Breast epithelium (tissue), 4 donors: Measurements from ENCODE around the gene KIDINS220. TPM values are rescaled to one million over a fixed set of nuclear protein-coding genes. Genes with fewer than 3 reads are reported as not detected.

Experiments
- DNase-seq, 2 donors: peaks; one replicate each; pipeline ENCODE4 v3.0.0-alpha.2; 2019; ENCODE audit warnings: low spot score in 2 of 2
- H3K27ac ChIP-seq, 2 donors: fragments of 200-600 bp; sonication (generic) in 1 of 2; one replicate each; pipeline ENCODE4 v1.5.1; 2016 to 2019; ENCODE audit warnings: mild to moderate bottlenecking in 1 of 2
- H3K27me3 ChIP-seq, 2 donors: fragments of 200-600 bp; sonication (generic) in 1 of 2; one replicate each; pipeline versions ENCODE4 v1.5.1 to v1.6.0; 2017 to 2019; ENCODE audit warnings: control low read depth in 1 of 2, mild to moderate bottlenecking in 1 of 2
- H3K36me3 ChIP-seq: fragments of 200-600 bp; one replicate; pipeline ENCODE4 v1.5.1; 2019
- H3K4me1 ChIP-seq, 2 donors: fragments of 200-600 bp; sonication (generic); one replicate each; pipeline ENCODE4 v1.5.1; 2016 to 2019; ENCODE audit warnings: control low read depth in 1 of 2
- H3K4me3 ChIP-seq, 3 donors: fragments of 200-600 bp; sonication (generic); 1 replicate in 2 of 3; 2 replicates in 1 of 3; pipeline ENCODE4 v1.5.1; 2016 to 2019; ENCODE audit warnings: mild to moderate bottlenecking in 3 of 3, moderate library complexity in 2 of 3
- H3K9me3 ChIP-seq, 2 donors: fragments of 200-600 bp; sonication (generic) in 1 of 2; one replicate each; pipeline ENCODE4 v1.5.1; 2016 to 2019; ENCODE audit warnings: control low read depth in 1 of 2
- CTCF ChIP-seq, 3 donors: fragments of 450-650 bp; IDR thresholded peaks; one replicate each; pipeline ENCODE4 v1.5.1; 2016 to 2017; ENCODE audit warnings: antibody characterized with exemption in 3 of 3, mild to moderate bottlenecking in 3 of 3, moderate library complexity in 3 of 3
- POLR2A ChIP-seq: fragments of 450-650 bp; IDR thresholded peaks from one replicate; pipeline ENCODE4 v1.6.1; 2016; ENCODE audit warnings: antibody characterized with exemption, mild to moderate bottlenecking, moderate library complexity
- POLR2AphosphoS5 ChIP-seq, 3 donors: sonication (generic); formaldehyde crosslinking; IDR thresholded peaks; one replicate each; pipeline ENCODE4 v1.6.1; 2017; ENCODE audit warnings: antibody characterized with exemption in 3 of 3
- intact Hi-C: fragments of 100-400 bp; cut with DNase I; formaldehyde crosslinking; loops from one replicate; pipeline ENCODE4 v1.15.1; 2023; ENCODE audit warnings: low total_unique reads
- total RNA-seq, 3 donors: library from RNA; depleted of rRNA; stranded (reverse); fragments of >200 nt; gene quantifications; one replicate each; pipeline ENCODE4 v1.1.0, GENCODE V29; 2016

KIDINS220 gene
- total RNA-seq, 3 donors from 2014 or later, result 73.1 to 120 (median 87.2) TPM

- no peaks in the 10 kb centered on the region for H3K27me3 ChIP-seq
- intact Hi-C loops, result no loop called here
- DNase-seq, result no peak
- H3K4me3 ChIP-seq, result no peak overlapping the region
- H3K27ac ChIP-seq, result no peak overlapping the region
- peaks cover 6% of the 10 kb centered on the region for H3K36me3 ChIP-seq
- H3K4me1 ChIP-seq, result no peaks in the 10 kb centered on the region
- H3K9me3 ChIP-seq, result no peaks in the 10 kb centered on the region
- TF ChIP-seq CTCF (IDR thresholded peaks at IDR 0.05) (no peak), POLR2AphosphoS5 (IDR thresholded peaks at IDR 0.05) (no peak), POLR2A (no peak)
These were observed 38.4 kb downstream of the KIDINS220 start for GRCh38 chr2:8799004-8799403.

GRCh38 chr2:8798393-8798792 lies 39.0 kb downstream of the KIDINS220 start:
- H3K36me3 ChIP-seq, result peaks cover 6% of the 10 kb centered on the region

GRCh38 chr2:8797682-8798081 lies 39.7 kb downstream of the KIDINS220 start:
- intact Hi-C loops, result no loop called here
- H3K4me3 ChIP-seq, result no peak overlapping the region
- no peak overlapping the region for H3K27ac ChIP-seq
- no peaks in the 10 kb centered on the region for H3K9me3 ChIP-seq
- TF ChIP-seq POLR2AphosphoS5 (IDR thresholded peaks at IDR 0.05) (no peak), CTCF (IDR thresholded peaks at IDR 0.05) (no peak), POLR2A (no peak)
- H3K4me1 ChIP-seq, result no peaks in the 10 kb centered on the region
- H3K36me3 ChIP-seq, result peaks cover 6% of the 10 kb centered on the region
- H3K27me3 ChIP-seq, result no peaks in the 10 kb centered on the region
- no peak for DNase-seq

More at GRCh38 chr2:8798393-8798792, 39.0 kb downstream of the KIDINS220 start:
- TF ChIP-seq POLR2A (no peak), CTCF (IDR thresholded peaks at IDR 0.05) (no peak), POLR2AphosphoS5 (IDR thresholded peaks at IDR 0.05) (no peak)
- Histone ChIP-seq H3K4me3 (no peak overlapping the region), H3K9me3 (no peaks in the 10 kb centered on the region), H3K27ac (no peak overlapping the region), H3K27me3 (no peaks in the 10 kb centered on the region), H3K4me1 (no peaks in the 10 kb centered on the region)
- no peak for DNase-seq
- intact Hi-C loops, result no loop called here

- Histone ChIP-seq H3K27me3 (no peaks in the 10 kb centered on the region), H3K27ac (no peak overlapping the region), H3K36me3 (peaks cover 6% of the 10 kb centered on the region), H3K4me3 (no peak overlapping the region), H3K4me1 (no peaks in the 10 kb centered on the region), H3K9me3 (no peaks in the 10 kb centered on the region)
- intact Hi-C loops, result no loop called here
- TF ChIP-seq POLR2A, result no peak
- TF ChIP-seq POLR2AphosphoS5 (IDR thresholded peaks at IDR 0.05), result no peak
- TF ChIP-seq CTCF (IDR thresholded peaks at IDR 0.05), result no peak
- DNase-seq, result no peak
These were observed 40.4 kb downstream of the KIDINS220 start for GRCh38 chr2:8796878-8797550.

GRCh38 chr2:8796315-8796848 lies 41.0 kb downstream of the KIDINS220 start:
- no peak for TF ChIP-seq POLR2A
- TF ChIP-seq POLR2AphosphoS5 (IDR thresholded peaks at IDR 0.05), result no peak
- no peak for TF ChIP-seq CTCF (IDR thresholded peaks at IDR 0.05)
- intact Hi-C loops, result no loop called here
- no peaks in the 10 kb centered on the region for H3K4me1 ChIP-seq
- no peak for DNase-seq
- peaks cover 6% of the 10 kb centered on the region for H3K36me3 ChIP-seq
- H3K4me3 ChIP-seq, result no peak overlapping the region
- H3K9me3 ChIP-seq, result no peaks in the 10 kb centered on the region
- no peak overlapping the region for H3K27ac ChIP-seq
- no peaks in the 10 kb centered on the region for H3K27me3 ChIP-seq
